ENCODE data around the gene ADGRG2.
"Not testable (repeated sequence)": the region's sequence is repeated elsewhere in the genome, so short reads cannot be mapped to it uniquely, and the experiment has no call there.

The ADGRG2 gene

DNA sequence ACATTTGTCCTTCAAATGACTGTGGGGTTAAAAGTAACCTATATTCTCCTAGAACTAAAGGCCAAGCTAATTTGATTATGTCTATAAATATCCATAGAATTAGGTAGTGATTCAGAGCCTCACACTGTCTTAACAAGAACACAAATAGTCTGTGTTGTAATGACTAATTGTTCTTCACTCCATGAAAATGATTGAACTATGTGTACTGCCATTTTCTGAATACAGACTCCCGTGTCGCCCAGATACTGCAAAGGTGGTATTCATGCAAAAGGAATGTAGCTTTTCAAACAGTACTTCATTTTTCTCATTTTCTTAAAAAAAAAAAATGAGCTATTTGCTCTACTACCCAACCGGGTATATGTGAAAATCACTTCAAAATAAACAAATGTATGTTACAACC lies 127.0 kb downstream of the ADGRG2 start:
- no peak for DNase-seq

DNA sequence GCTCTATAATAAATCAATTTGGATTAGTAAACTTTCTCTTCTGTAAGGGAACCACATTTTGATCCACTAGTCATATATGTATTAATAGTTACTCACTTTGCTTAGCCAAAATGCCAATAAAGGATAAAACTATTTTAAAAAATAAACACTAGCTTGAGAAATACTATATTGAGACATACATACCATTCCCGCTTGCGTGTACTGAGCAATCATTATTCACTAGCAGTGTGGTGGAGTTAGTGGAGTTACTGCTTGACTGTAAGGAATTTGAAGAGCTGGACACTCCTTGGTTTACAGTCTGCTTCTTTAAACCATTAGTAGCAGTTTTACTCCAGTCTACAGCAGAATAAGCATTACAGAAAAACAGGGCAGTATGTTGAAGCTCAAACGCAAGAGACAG lies 127.6 kb downstream of the ADGRG2 start:
- DNase-seq: no peak

DNA sequence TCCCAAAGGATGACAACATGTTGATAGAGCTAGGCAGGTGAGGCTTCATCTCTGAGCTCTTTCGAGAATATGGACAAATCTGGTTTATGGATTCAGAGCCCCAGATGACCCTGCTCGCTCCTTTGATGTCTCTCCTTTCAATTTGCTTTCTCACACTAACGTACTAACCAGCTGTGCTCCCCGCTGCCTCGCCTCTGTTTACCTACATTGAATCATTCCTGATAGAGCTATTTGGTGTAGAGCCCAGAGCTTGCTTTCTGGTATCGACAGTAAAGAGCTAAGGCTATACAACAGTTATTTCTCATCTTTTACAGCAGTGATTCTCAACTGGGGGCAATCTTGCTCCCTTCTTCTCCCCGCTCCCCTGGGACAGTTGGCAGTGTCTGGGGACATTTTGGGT lies 129.4 kb downstream of the ADGRG2 start:
- no peak for DNase-seq

DNA sequence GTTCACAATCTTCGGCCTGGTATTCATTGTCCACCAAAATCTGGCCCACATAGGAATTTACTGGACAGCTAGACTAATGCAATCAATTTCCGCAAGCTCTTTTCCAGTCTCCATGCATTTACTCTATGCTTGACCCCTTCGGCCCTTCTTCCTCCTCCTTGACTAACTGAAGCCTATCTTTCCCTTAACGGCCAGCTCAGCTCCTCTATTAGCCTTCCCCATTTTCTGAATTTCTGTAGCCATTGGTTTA lies 137.2 kb downstream of the ADGRG2 start:
- DNase-seq: no peak

DNA sequence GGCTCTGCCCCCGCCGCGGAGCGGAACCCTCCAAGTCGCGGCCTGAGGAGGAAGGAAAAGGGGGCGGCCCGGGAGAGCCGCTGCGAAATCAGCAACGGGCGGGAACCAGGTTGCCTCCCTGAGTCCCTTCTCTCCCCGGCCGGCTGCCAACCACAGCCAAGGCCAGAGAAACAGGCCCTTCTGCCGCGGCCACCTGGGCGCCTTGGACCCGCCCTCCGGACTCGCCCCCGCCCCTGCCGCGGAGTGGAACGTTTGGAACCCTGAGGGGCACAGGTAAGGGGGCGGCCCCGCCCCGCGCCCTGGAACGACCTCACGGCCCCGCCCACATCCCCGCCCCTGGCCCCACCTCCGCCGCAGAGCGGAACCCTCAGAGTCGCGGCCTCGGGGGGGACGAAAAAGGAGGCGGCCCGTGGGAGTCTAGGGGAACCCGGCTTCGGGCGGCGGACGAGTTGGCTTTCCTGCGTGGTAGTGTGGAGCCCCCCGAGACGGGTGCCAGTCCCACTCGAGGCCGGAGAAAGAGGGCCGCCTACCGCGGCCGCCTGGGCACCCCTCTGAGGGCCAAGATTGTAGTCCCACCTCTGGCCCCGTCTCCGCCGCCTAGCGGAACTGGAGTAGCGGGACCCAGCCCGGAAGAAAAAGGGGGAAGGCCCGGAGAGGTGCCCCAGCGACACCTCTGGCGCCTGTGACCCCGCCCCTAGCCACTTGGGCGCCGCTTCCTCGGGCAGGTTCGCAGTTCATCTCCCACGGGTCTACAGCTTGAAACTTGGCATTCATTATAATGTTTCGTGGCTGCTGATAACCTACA lies 137.7 kb downstream of the ADGRG2 start:
- DNase-seq: peak; percentile 86

DNA sequence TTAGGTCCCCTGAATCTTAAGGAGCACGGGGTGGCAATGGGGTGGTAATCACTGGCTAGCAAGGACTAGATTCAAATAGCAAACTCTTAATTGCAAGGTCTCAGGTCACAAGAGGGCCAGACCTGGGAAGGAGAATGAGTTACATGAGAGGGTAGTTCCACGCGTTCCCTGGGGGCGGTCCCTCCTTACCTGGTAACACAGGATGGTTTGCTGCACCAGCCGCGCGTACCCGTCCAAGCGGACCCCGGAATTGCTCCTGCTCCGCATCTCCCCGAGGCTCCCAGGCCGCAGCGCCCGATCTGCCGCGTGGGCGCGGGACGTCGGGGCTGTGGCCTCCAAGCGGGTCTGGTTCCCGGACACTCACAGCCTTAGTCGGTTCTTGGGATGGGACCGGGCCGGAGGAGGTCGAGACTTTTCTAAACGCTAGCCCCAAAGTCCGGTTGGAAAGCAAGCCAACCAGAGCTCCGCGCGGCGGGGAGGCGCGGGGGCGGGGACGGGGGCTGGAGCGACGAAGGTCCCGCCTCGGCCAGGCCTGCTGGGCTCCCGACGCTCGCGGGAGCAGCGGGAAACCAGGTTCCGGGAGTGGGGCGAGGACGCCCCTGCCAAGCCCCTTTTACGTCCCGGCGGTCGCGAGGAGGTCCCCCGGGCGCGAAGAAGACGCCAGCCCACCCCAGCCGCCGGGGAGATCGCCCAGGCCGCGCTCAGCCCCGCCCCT lies 138.4 kb downstream of the ADGRG2 start, which contains the start of gene PHKA2:
Gene PHKA2, minus strand, starts transcription at position 449 of the 715 bp plus-strand sequence. Its CDS starts 182 bp downstream, at position 267.
- DNase-seq: peak; percentile 79

DNA sequence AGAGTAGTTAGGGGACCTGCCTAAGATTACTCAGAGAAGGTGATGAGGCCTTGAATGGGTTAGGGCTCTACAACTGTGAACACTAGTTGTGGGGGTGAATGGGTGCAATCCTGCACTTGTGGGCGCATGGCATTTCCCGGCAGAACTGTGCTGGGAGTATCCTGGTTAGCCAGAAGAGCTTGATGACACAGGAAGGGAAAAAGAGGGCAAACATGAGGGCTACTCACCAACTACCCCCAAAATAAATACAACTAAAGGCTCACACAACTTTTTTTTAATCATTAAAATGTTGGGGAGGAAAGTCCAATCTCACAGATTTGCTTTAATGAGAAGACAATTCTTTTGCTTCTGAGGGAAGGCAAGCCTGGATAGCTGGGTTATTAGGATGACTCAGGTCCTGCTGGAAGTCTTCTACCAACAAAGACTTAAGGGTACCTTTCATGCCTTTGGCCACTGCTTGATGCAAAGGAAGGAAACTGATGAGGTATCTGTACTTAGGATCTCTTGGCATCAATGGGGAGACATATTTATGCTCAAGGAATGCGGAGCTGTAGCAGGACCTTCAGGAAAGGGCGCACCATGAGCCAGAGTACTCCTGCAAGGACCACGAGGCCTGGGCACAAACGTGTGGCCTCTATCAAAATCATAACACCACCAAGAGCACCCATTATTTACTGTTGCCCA lies 141.0 kb downstream of the ADGRG2 start:
- DNase-seq: no peak

DNA sequence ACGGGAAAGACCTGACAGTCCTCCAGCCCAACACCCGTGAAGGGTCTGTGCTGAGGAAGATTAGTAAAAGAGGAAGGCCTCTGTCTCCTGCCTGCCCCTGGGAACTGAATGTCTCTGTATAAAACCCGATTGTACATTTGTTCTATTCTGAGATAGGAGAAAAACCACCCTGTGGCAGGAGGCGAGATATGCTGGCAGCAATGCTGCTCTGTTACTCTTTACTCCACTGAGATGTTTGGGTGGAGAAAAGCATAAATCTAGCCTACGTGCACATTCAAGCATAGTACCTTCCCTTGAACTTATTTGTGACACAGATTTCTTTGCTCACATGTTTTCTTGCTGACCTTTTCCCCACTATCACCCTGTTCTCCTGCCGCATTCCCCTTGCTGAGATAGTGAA lies 142.0 kb downstream of the ADGRG2 start:
- not testable (repeated sequence) for DNase-seq

DNA sequence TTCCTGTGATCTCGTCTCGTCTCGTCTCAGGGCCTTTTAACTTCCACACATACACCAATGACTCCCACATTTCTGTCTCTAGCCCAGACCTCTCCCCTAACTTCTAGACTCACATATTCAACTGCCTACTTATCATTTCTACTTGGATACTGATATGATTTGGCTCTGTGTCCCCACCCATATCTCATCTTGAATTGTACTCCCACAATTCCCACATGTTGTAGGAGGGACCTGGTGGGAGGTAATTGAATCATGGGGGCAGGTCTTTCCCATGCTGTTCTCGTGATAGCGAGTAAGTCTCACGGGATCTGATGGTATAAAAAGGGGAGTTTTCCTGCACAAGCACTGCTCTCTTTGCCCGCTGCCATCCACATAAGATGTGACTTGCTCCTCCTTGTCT lies 147.3 kb downstream of the ADGRG2 start:
- DNase-seq: no peak

DNA sequence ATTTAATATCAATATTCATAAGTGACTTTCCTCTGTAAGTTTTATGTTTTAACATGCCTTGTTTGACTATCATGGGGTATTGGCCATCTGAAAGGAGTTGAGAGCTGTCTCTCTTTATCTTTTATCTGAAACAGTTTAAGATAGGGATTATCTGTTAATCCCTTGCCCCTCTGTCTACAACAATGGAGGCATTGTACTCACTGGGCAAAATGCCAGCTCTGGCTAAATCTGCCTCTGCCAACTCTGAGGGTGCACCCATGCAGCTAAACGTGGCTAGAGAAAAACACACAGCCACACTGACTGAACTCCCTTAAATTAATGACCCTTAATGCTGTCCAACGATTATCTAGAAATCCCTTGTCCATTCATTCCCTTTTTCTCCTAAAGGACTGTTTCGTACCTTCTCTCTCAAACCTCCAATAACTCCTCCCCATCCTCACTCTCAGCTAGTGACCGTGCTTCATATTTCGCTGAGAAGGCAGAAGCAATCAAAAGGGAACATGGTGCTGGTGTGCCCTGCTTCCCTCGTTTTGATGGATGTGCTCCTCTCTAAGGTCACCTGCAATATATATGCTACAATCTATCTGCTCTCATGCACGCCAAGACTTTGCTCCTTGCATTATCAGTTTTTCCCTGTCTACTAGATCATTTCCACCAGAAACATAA lies 148.6 kb downstream of the ADGRG2 start:
- DNase-seq: no peak

DNA sequence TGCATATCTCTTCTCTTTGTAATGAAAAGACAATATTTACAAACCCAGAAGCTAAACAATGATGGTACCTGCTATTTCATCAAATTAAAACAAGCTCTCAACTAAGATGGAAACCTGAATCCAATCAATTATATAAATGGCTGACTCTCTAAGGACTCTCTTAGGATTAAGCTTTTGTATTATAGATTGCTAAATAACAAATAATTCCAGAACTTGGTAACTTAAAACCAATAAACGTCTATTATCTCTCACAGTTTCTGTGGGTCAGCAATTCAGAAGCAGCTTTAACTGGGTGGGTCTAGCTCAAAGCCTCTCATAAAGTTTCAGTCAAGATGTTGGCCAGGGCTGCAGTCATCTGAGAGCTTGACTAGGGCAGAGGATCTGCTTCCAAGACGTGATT lies 150.8 kb downstream of the ADGRG2 start:
- no peak for DNase-seq

DNA sequence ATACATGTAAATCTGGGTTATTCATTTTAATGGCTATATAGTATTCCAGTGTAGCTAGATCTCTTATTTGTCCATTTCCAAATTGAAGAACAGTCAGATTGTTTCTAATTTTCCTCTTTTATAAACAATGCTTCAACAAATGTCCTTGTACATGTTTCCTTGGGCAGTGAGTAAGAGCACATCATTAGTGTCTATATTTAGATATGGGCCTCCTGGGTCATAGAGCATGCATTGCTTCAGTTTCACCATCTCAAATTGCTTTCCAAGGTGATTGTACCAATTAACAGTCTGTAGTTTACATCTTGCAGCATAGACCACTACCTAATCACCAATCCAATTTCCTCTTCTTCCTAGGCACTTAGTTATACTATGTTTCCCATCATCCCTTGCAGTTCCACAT lies 151.8 kb downstream of the ADGRG2 start:
- DNase-seq: no peak

DNA sequence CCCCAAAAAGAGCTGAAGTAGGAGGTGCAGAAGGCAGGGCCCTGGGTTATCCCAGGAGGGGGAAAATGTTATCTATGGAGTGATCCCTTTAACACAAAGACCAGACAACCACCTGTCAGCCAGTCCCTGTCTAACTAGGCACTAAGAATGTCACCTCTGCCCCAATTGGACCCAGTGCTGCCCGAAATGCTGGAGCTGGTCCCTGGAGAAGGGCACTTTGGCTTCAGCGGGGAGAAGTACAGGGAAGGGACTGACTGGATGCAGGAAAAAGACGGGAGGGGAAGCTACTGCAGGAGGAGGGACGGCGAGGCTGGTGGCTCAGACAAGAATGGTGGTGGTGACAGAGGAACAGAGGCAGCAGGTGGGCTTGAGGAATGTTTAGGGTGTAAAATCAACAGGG lies 155.6 kb downstream of the ADGRG2 start:
- DNase-seq: no peak

DNA sequence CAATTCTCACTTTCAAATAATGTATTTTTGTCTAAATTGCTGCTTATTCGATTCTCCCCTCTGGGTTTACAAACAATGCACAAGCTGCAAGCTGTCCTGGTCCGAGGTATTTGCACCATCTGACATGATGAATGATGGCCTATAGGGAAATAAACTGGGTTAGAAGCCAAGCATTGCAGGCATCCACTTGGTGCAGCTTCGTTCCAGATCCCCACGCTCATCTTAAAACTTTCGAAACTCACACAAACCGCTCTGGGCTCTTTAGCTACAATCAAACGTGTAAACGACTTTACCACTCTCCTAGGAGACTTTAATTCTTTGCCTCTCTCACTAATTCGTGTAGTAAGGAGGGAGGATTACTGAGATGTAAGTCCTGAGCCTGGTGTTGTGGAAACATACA lies 157.4 kb downstream of the ADGRG2 start:
- no peak for DNase-seq

DNA sequence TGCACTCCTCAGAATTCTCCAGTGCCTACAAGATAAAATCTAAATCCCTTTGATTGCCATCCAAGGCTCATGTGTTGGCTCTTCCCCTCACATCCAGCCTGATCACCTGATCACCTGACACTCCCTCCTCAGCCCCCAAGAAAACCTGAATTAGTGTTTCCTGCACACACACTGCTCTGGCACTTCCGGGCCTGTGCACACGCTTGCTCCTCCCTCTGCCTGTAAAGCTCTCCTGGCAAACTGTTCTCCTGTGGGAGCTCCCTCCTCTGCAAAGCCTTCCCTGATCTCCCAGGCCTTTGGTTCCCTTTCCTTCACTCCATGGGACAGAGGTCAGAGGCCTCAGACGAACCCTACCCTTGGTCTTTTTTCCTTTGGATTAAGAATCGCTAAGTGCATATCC lies 158.2 kb downstream of the ADGRG2 start:
- DNase-seq: no peak

DNA sequence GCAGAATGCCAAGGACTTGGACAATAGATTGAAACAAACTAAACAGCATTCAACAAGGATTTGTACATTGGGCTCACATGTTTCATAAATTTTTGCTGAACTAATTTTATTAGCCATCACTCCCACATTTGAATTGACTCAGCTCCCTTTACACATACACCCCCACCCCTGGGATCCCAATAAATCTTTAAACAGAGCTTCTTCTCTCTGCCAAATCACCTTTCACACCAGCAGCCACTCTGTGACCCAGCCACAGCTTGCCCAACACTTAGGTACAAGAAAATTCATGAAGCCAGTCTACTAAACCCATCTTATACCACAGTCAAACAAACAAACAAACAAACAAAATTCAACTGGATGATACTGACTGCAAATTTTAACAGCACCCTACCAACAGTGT lies 159.9 kb downstream of the ADGRG2 start:
- no peak for DNase-seq

DNA sequence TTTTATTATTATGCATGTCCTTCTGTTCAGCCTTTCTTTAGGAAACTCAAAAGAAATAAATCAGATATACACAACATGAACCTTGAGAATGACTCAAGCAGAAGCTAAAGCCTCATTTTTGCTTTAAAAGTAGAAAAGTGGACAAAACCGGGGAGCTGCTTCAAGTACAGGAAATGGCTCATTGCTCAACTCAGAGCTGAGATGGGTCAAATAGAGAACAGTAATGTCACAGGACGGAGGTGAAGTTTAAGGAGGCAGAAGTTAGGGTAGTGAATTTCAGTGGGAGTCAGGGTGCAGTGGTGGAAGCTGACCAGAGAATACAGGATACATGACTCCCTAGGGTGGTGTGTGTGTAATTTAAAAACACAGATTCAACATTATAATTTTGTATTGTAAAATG lies 160.6 kb downstream of the ADGRG2 start:
- DNase-seq: no peak

DNA sequence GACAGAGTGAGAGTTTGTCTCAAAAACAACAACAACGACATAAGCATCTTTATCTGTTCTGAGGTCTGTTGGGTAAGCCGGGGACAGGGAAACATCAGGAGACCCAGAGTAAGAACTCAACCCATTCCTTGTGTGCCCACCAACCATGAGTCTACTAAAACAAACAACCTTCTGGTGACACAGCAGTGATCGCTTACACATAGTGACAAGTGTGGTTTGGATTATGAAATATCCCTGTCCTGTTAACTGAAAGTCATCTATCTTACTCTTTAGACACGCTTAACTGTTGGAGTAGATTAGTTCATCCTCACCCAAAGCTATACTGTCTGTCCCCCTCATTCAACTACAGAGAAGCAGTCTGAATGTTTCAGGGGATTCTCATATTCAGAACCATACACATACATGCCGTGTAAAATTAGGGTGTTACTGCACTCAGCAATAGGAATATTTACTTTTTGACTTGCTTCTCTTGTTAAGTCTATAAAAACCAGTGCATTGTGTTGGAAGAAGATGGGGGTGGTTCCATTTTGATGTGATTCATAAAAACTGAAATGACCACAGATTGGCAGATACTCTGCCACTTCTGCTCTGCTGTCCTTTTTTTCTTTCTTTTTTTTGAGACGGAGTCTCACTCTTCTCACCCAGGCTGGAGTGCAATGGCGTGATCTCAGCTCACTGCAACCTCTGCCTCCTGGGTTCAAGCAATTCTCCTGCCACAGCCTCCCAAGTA lies 165.8 kb downstream of the ADGRG2 start:
- DNase-seq: no peak

DNA sequence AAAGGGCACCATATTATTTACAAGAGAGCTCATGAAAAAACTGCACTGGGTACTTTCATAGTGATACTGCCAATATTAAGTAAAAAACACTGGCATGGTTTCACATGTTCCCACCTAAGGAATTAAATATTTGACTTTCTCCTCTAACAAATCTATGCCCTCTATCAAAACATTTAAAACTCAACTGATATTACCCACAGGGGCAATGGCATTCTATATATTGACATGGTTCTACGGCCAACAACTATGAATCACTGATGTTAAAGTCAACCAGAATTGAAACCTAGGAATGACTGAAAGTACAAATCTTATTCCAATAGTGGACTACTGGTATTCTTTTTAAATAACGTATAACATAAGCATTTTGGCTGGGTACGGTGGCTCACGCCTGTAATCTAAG lies 166.6 kb downstream of the ADGRG2 start:
- no peak for DNase-seq

DNA sequence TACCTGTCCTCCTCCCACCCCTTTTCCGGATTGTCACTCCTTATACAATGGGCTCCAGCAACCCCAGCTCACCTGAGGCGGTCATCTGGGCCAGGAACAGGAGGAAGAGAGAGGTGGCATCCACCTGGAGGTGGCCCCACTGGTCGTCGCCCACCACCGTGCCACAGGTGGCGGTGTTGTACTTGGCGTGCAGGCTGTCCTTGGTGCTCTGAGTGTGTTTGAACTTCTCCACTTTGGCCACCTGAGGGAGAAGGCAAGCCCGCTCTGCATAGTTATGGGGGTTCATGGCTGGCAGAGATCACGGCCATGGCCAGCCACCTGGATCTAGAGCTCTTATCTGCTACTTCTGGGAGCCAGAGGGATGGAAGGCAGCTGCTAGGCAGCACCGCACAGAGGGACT lies 171.2 kb downstream of the ADGRG2 start:
- DNase-seq: no peak

DNA sequence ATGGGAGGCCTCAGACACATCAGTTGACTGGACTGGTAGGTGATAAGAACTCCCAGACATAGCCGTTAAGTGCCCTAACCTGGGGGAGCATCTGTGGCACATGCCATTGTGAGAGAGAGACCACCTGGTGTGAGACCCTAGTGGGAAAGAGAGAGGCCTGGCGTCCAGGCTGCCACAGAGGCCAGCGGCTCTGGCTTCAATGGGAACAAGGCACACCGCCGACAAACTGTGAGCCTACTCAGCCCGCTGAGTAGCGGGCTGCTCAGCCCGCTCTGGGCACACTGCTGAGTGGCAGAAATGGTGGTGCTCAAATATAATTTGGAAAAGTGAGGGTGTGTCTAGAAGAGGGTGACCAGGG lies 172.3 kb downstream of the ADGRG2 start:
- no peak for DNase-seq

DNA sequence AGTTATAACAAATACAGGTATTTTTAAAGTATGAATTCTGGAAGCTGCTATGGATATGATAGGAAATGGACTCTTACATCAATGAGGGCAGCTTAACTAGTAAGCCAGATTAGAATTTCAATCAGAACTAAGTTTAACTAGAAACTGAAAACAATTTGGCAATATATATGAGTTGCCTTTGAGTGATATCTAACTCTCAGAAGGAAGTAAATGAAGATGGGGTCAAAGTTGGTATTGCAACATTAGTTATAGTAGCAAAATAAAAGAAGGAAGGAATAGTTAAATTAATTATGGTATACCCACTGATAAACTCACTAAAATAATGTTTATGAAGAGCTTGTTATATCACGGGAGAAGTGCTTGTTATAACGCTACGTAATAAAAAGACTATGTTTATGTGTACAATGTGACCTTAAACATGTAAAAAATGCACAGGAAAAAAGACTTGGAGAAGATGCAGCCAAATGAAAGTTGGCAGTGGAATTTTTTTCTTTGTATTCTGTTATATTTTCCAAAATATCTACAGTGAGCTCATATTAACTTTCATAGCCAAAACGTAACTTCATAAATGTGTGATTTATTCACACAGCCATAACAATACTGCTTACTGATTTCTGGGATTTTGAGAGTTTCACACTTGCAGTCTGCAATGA lies 172.9 kb downstream of the ADGRG2 start:
- DNase-seq: no peak

DNA sequence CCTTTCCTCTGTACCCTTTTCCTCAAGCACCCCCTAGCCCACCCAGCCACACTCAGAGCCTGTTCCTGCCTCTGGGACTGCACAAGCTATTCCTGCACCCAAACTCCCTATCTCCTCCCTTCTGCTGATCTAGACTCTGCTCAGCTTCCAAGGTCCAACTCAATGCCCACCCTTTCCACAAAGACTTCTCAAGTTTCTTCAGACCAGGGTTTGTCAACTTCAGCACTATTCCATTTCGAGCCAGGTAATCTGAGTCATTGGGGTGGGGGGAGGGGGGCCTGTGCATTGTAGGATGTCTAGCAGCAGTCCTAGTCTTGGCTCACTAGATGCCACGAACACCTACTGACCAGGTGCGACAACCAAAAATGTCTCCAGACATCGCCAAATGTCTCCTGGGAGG lies 175.7 kb downstream of the ADGRG2 start:
- no peak for DNase-seq
